HG03342 (cell line): ENCODE data around the gene PFDN4.
A peak's percentile ranks its signal among the peaks of the same experiment; 100 is the strongest.

Source experiments
- ATAC-seq: cut with Tn5 transposase; IDR thresholded peaks from one replicate; pipeline ENCODE4 v1.9.1; 2021; ENCODE audit warnings: mild to moderate bottlenecking, moderate library complexity; ENCODE audit not compliant: unreplicated experiment

The PFDN4 gene

DNA sequence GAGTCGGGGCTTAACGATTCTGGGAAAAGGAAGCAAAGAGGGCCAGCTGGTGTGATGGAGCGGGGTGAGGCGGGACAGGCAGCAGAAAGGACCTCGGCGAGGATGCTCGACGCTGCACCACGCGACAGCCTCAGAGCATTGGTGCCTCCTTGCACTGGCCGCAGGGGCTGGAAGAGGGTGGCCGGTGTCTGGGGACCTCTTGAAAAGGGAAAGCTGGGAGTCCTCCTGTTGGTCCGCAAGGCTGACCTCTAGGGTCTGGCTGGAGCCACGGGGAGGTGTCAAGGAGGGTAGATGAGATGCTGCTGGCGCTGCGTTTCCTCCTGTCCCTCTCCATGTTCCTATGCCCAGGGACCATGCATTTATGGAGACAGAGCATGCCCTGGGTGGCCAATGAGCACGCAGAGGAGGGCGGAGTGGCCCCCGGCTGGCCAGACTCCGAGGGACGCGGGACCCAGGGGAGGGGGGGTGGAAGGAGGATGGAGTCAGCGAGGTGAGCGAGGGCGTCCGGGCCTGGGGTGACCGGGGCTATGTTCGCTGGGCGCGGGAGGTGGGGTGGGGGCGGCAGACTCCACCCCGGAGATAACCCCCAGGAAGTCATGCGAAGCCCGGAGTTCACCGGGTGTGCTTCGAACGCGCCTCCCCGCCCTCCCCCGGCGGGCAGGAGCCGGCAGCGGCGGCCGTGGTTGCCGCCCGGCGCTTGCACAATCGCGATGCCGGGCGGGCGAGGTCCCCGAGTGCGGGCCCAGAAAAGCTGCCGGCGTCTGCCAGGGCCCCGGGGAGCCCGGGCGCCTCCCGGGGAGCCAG lies 34.0 kb upstream of the PFDN4 start, which contains the start of gene CYP24A1:
Gene CYP24A1 (minus strand): TSS at position 334 of the 804 bp plus-strand sequence. CDS start 407 bp downstream, outside the sequence.
- ATAC-seq, result no peak

DNA sequence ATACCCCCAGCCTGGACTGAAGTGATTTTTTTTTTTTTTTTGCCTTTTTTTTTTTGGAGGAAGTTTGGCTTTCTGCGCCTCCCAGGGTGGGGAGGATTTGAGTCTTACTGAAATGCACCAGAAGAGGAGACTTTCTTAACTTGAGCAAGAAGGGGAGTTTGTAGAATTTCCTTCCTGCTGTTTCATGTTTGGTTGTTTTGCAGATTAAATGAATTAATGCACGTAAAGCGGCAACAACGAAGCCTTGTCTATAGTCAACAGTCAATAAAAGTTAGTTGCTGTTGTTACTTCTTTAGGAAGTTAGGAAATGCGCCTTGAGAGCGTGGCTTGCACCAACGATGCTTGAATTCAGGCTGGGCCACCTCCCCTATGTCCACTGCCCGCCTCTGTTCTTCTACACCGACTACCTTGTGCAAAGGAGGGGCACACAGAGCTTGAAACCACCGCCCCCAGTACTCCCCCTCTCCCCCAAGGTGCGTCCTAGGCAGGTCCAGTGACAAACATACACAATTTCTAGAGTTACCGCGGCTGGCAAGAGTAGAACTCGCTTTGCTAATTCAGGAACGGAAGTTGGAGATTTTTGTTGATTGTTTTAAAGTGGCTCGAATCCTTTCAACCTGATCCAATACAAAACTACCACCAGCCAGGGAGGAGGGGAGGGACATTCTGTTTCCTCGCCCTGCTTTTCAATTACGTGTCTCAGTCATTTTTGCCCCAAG lies 33.3 kb upstream of the PFDN4 start:
- no peak for ATAC-seq

GRCh38 chr20:54176610-54177009 lies 31.3 kb upstream of the PFDN4 start:
- ATAC-seq, result no peak

DNA sequence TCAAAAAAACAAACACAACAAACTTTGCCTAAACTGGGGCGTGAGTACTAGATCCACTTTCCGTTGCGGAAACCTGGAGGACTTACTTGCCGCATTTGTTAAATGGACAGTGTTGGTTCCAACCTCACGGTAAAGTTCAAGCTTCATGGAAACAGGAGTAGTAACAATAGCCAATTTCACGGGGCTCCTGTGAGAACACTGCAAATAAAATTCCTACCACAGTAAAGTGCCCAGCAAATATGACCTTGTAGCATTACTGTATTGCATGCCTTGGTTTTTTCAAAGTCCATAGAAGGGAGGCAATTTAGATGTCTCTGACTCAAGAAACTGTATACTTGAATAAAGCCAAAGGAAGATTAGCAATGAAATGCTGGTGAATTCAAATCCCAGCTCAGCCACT lies 30.5 kb upstream of the PFDN4 start:
- ATAC-seq, result no peak

DNA sequence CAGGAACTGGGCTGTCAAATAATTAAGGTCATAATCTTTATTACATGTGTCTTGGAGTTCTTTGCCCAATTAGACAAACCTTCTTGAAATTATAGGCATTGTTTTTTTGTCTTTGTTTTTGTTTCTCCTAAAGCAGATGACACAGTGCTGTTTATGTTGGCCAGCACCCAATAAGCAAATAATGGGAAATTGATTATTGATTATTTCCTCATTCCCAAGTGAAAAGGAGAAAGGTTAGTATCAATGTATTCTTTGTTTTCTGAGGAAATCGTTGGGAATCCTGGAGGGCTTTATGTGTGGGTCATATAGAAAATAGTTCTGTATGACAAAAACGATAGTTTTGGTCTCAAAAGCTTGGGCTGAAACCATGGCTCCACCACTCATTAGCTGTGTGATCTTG lies 29.6 kb upstream of the PFDN4 start:
- ATAC-seq, result no peak

DNA sequence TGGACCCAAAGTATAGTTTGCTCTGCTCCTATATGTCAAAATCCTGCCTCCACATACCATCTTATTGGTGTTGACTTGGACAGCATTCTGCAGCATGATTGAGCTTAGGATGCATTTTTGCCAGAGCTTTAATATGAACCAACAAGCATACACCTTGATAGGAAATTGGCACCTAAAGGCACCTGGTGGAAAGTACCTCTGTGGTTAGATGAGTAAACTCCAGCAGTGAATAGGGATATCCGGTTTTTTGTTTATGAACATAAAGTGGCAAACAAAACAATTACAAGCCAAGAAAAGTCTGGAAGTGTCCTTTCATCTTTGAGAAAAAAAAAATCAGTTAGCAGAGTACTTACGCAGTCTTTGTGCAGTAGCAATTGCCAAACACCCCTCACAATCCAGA lies 27.9 kb upstream of the PFDN4 start:
- ATAC-seq, result no peak

DNA sequence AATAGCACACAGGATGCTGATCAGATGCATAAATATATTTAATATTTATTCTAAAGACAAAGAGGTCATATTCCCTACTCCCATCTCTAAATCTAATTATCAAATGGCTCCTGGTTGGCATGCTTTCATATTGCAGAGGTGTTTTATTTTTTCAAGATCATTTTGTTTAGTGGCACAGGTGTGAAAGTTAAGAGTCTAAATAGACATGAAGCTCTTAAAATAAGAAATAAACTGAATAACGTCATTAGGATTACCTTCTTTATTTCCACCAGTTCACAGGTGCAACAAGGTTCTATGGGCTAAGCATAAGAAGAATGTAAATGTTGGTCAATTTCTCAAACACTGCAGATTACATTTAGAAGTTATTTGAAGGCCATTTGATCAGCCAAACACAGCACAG lies 27.0 kb upstream of the PFDN4 start:
- no peak for ATAC-seq

DNA sequence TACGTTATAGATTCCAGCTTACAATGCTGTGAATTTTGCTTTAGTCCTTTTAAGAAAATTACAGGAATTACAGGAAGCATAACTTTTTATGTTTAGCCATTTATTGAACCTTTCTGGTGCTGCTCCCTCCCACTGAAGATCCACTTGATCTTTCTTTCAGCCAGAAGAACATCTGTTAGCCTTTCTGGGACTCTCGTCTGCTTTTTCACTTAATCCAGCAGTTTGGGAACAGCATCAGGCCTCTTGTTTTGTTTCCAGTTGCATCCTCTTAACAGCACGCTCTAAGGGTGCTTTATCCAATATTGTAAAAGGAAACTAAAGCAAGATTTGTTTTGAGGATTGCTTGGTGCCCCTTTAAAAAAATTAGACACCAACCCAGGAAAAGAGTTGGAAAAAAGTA lies 23.8 kb upstream of the PFDN4 start:
- ATAC-seq, result no peak

DNA sequence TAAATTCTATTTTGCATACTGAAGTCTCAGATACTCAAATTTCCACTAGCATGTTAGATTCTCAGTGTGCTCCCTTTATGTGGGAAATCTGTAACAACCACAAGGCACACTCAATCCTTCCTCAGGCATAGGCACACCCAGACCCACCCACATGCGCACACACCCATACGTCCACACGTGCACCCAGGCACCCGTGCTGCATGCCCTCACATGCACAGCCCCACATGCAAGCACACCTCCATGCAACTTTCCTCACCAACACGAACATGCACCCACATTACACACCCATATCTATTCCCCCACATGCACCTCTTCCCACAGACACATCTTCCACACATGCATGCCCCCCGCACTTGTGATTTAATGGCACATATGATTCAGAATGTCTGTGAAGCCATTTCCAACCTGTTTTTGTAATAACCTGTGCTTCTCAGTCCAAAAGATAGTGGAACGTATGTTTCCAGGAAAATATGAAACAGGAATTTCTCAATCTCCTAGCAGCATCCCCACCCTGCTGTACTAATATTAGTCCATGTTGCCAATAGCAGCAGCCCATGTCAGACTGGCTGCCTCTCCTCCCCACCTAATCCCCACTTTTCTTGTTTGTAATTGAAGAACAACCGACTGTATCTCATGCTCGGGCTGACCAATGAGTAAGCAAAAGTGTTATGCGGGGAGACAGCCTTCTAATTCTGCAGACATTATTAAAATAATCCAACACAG lies 22.8 kb upstream of the PFDN4 start:
- no peak for ATAC-seq

GRCh38 chr20:54188132-54188849 lies 19.6 kb upstream of the PFDN4 start:
- ATAC-seq, result no peak

DNA sequence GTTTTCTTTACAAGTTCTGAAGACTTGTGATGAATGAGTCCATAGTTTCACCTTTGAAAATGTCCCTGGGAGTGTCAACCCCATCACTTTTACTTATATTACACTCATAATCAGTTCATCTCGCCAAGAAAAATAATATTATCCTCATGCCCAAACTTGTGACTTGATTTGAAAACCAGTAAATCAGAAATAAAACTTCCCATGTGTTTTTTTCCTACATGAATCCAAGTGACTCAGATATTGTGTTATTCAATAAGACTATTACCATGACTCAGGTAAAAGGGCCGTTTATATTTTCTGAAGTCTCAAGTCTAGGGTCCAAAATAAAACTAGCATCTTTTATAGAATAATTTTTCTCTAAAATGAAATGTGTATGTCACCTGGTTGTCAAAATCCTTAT lies 18.3 kb upstream of the PFDN4 start:
- ATAC-seq, result no peak

DNA sequence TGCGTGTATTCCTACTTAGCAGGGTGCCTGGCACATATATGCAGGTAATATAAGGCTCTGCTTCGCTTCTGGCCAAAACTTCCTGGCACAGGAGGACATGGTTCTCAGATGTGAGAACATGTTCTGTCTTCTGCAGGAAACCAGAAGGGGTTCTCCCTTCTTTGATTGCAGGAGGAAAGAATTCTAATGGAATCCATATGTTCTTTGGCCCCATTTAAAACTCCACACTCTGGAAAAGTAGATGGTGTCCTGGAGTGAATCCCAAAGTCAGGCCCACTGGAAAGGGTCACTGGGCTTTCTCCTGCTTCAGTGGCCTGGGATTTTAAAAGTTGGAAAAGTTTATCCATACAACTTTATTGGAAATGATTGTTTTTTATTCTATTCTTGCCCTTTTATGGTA lies 17.7 kb upstream of the PFDN4 start:
- no peak for ATAC-seq

DNA sequence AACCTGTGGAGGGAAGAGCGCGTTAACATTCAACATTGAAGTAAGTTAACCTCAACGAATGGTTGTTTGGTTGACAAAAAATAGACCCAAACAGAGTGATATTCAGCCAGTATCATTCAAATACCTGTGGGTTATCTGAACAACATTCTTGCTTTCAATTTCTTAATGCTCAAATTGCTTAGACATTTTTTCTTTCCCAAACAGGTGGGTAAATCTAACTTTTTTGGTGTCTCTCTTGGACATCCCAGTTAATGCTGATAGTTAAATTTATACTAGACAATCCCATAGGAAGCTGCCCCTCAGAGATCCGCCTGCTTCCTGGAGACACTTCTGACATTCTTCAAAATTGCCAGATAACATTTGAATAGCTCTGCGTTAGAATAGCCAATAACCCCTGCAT lies 14.1 kb upstream of the PFDN4 start:
- no peak for ATAC-seq

GRCh38 chr20:54194724-54195438 lies 13.0 kb upstream of the PFDN4 start:
- no peak for ATAC-seq

DNA sequence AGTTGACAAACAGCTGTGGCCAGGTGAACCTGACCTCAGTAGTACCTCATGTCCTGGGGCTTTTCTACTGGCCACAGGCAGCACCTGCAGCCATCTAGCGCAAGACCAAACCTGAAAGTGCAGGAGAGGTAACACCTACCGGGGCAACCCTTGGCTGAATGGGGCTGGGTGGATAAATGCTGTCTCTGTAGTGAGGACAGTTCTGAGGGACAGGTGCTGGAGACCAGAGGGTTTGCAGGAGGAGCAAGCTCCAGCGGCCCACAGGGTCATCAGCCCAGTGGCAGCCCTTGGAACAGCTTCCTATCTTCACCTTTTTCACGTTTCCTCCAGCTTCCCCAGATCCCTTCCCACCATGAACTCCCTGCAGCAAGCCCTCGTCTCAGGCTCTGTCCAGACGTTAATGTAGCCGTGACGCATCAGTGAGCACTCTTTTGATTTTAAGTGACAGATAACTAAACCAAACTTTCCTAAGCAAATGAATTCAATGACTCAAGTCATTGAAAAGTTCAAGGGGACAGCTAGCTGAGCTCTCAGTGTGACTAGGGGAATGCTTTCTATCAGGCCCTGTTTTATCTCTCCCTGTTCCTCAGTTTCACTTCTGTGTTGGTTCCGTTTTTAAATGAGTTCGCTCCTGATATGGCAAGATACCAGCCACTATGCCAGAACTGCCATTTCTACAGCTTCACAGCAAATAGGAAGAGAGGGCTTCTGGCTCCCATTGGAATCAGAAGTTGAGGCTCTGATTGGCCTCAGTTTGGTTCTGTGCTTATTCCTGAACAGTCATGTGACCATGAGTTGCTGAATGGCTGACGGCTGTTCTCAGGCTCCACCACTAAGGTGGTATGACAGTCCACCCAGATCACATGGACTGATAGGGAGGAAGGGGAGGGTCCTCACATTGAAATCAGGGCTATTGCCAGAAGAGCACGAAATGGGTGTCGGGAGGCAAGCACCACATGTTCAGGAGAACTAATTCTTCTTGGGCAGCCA lies 12.1 kb upstream of the PFDN4 start:
- no peak for ATAC-seq

GRCh38 chr20:54197621-54198604 lies 10.0 kb upstream of the PFDN4 start:
- no peak for ATAC-seq

GRCh38 chr20:54199283-54199682 lies 8.6 kb upstream of the PFDN4 start:
- no peak for ATAC-seq

DNA sequence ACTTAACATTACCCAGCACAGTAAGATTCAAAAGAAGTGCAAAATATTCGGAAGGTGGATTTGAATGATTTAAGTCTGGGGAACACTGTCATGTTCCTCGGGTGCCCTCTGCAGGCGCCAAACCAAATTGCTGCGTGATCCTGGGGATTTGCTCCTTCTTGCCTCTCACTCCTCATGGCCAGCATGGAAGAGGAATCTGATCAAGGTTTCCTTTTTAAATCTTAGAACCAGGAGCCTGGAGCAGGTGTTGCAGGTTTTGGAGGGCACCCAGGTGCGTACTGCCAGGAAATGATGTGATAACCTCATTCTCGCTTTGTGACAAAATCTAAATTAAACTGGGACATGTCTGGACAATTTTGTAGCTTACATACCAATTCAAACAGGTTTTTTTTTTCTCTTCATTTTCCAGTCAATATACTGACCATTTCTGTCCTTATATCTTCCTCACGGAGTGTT lies 8.1 kb upstream of the PFDN4 start:
- ATAC-seq, result peak; percentile 63
